MM.1S (cell line): Measurements from ENCODE around the gene CD244.

ENCODE experiments used
- DNase-seq: peaks from one replicate; pipeline ENCODE4 v3.0.0-alpha.2; 2015
- H2AFZ ChIP-seq: fragments of 300-600 bp; sonication (generic); 2 replicates; pipeline ENCODE4 v1.6.0; 2016; ENCODE audit warnings: antibody characterized with exemption, low read length
- H3F3A ChIP-seq: fragments of 300-600 bp; sonication (generic); 2 replicates; pipeline ENCODE4 v1.6.1; 2016; ENCODE audit warnings: mild to moderate bottlenecking, antibody characterized with exemption, low read length, moderate library complexity, mixed read lengths; ENCODE audit not compliant: insufficient read depth
- H3K27ac ChIP-seq: fragments of 300-600 bp; sonication (generic); 2 replicates; pipeline ENCODE4 v1.5.1; 2016; ENCODE audit warnings: mild to moderate bottlenecking, low read length
- H3K27me3 ChIP-seq: fragments of 300-600 bp; sonication (generic); replicated peaks from 2 replicates; pipeline ENCODE4 v1.6.0; 2016; ENCODE audit warnings: low read length; ENCODE audit not compliant: insufficient read depth
- H3K36me3 ChIP-seq: fragments of 300-600 bp; sonication (generic); replicated peaks from 2 replicates; pipeline ENCODE4 v1.6.1; 2016; ENCODE audit warnings: mild to moderate bottlenecking, low read length, mixed read lengths; ENCODE audit not compliant: insufficient read depth
- H3K4me1 ChIP-seq: fragments of 300-600 bp; sonication (generic); 2 replicates; pipeline ENCODE4 v1.6.1; 2016; ENCODE audit warnings: low read length, mixed read lengths
- H3K4me2 ChIP-seq: fragments of 300-600 bp; sonication (generic); 2 replicates; pipeline ENCODE4 v1.6.0; 2016; ENCODE audit warnings: low read depth, low read length
- H3K4me3 ChIP-seq: fragments of 300-600 bp; sonication (generic); 2 replicates; pipeline ENCODE4 v1.5.1; 2016; ENCODE audit warnings: low read length, mixed read lengths
- H3K79me2 ChIP-seq: fragments of 300-600 bp; sonication (generic); 2 replicates; pipeline ENCODE4 v1.6.1; 2016; ENCODE audit warnings: mixed run types, low read length, mixed read lengths
- H3K9ac ChIP-seq: fragments of 300-600 bp; sonication (generic); 2 replicates; pipeline ENCODE4 v1.6.1; 2016; ENCODE audit warnings: low read length, mixed read lengths
- H3K9me2 ChIP-seq: fragments of 300-600 bp; sonication (generic); replicated peaks from 2 replicates; pipeline ENCODE4 v1.6.1; 2016; ENCODE audit warnings: mild to moderate bottlenecking, low read length, mixed read lengths; ENCODE audit not compliant: insufficient read depth
- H3K9me3 ChIP-seq: fragments of 300-600 bp; sonication (generic); replicated peaks from 2 replicates; pipeline ENCODE4 v1.6.1; 2016; ENCODE audit warnings: mild to moderate bottlenecking, low read length, mixed read lengths; ENCODE audit not compliant: insufficient read depth
- H4K20me1 ChIP-seq: fragments of 300-600 bp; sonication (generic); 2 replicates; pipeline ENCODE4 v1.6.1; 2016; ENCODE audit warnings: mild to moderate bottlenecking, low read length, moderate library complexity, mixed read lengths; ENCODE audit not compliant: insufficient read depth
- EZH2 ChIP-seq: fragments of 300-600 bp; sonication (generic); optimal IDR thresholded peaks from 2 replicates; pipeline ENCODE3; 2017; ENCODE audit warnings: low read depth, mild to moderate bottlenecking, antibody characterized with exemption, low read length, mixed read lengths
- EZH2phosphoT487 ChIP-seq: fragments of 300-600 bp; sonication (generic); IDR thresholded peaks from 2 replicates; pipeline ENCODE4 v1.6.1; 2018; ENCODE audit warnings: antibody characterized with exemption, low read length
- TF ChIP-seq, protein P1 (sequence below): fragments of 300-600 bp; sonication (generic); IDR thresholded peaks from 2 replicates; pipeline ENCODE4 v1.5.1; 2016; ENCODE audit warnings: antibody characterized with exemption, low read length, mixed read lengths

The CD244 gene

DNA sequence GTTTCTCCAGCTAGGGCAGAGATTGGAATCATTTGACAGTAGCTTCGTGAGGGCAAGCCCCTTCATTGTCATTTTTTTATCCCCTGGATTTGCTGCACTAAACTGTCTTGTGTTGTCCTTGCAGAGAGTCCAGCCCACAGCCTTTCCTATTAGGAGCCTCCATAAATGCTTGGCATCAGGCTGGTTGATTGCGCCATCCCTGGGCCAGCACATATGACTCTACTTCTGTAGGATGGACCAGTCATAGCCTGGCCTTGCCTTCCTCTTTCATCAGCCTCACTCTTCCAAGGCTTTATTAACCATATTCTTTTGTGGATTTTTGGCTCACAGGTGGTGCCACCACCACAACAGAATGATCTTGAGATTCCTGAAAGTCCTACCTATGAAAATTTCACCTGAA lies 35.3 kb downstream of the CD244 start:
- no peaks in the 10 kb centered on the region for H3K4me1 ChIP-seq
- DNase-seq = no peak
- no peaks in the 10 kb centered on the region for H3K36me3 ChIP-seq
- no peak overlapping the region for H3K4me2 ChIP-seq
- no peak overlapping the region for H3K9ac ChIP-seq
- H3K27ac ChIP-seq = no peak overlapping the region
- H3K4me3 ChIP-seq = no peak overlapping the region
- no peaks in the 10 kb centered on the region for H3K79me2 ChIP-seq
- no peaks in the 10 kb centered on the region for H3K27me3 ChIP-seq
- no peaks in the 10 kb centered on the region for H3K9me3 ChIP-seq
- H3K9me2 ChIP-seq = no peaks in the 10 kb centered on the region
- TF ChIP-seq EZH2 = no peak
- no peak for TF ChIP-seq EZH2phosphoT487
- TF ChIP-seq, protein P1, sequence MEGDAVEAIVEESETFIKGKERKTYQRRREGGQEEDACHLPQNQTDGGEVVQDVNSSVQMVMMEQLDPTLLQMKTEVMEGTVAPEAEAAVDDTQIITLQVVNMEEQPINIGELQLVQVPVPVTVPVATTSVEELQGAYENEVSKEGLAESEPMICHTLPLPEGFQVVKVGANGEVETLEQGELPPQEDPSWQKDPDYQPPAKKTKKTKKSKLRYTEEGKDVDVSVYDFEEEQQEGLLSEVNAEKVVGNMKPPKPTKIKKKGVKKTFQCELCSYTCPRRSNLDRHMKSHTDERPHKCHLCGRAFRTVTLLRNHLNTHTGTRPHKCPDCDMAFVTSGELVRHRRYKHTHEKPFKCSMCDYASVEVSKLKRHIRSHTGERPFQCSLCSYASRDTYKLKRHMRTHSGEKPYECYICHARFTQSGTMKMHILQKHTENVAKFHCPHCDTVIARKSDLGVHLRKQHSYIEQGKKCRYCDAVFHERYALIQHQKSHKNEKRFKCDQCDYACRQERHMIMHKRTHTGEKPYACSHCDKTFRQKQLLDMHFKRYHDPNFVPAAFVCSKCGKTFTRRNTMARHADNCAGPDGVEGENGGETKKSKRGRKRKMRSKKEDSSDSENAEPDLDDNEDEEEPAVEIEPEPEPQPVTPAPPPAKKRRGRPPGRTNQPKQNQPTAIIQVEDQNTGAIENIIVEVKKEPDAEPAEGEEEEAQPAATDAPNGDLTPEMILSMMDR = no peak
- 0 out of 2 replicates have a peak, but pooled peaks cover 2% of the 10 kb centered on the region for H3F3A ChIP-seq
- no peaks in the 10 kb centered on the region for H4K20me1 ChIP-seq
- H2AFZ ChIP-seq = no peak overlapping the region

DNA sequence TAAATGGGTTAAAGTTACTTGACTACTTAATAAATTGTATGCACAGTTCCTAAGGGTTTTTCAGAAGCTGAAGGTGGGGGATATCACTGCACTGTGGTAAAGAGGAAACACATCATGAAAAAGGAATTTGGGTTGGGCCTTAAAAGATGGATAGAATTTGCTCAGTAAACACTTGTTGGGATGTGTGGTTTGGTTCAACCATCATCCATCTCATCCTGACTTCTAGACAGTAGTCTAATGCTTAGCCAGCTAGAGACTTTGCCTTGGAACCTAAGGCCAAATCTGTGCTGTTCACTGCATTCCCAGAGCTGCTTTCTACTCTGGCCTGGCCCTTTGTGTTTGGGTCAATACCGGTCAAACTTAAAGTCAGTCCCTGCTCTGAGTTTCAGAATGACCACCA lies 36.1 kb downstream of the CD244 start:
- Histone ChIP-seq H3K9me3 (no peaks in the 10 kb centered on the region), H3K36me3 (no peaks in the 10 kb centered on the region), H3F3A (0 out of 2 replicates have a peak, but pooled peaks cover 1% of the 10 kb centered on the region), H3K4me2 (no peak overlapping the region), H3K4me3 (no peak overlapping the region), H3K27ac (no peak overlapping the region), H3K9me2 (no peaks in the 10 kb centered on the region), H3K79me2 (no peaks in the 10 kb centered on the region), H3K4me1 (no peaks in the 10 kb centered on the region), H3K27me3 (no peaks in the 10 kb centered on the region), H3K9ac (no peak overlapping the region), H2AFZ (no peak overlapping the region), H4K20me1 (no peaks in the 10 kb centered on the region)
- TF ChIP-seq, protein P1 = no peak
- no peak for DNase-seq

DNA sequence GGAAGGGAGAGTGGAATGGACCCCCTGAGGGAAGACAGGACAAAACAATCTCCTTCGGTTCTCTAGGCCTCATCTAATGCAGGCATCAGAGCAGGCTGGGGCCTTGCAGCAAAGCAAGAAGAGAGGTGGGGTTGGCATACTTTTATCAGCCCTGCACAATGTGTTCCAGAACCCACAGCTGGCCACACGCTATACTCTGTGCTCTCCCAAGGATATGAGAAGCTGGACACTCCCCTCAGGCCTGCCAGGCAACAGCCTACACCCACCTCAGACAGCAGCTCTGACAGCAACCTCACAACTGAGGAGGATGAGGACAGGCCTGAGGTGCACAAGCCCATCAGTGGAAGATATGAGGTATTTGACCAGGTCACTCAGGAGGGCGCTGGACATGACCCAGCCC lies 39.4 kb downstream of the CD244 start:
- H3K36me3 ChIP-seq = no peaks in the 10 kb centered on the region
- H3K9me2 ChIP-seq = no peaks in the 10 kb centered on the region
- H4K20me1 ChIP-seq = no peaks in the 10 kb centered on the region
- H3K4me3 ChIP-seq = no peak overlapping the region
- H3K4me1 ChIP-seq = no peaks in the 10 kb centered on the region
- DNase-seq = no peak
- TF ChIP-seq EZH2phosphoT487 = no peak
- TF ChIP-seq, protein P1 = no peak
- no peak for TF ChIP-seq EZH2
- no peak overlapping the region for H2AFZ ChIP-seq
- H3F3A ChIP-seq = no peaks in the 10 kb centered on the region
- no peaks in the 10 kb centered on the region for H3K9me3 ChIP-seq
- no peak overlapping the region for H3K9ac ChIP-seq
- no peaks in the 10 kb centered on the region for H3K79me2 ChIP-seq
- H3K27me3 ChIP-seq = no peaks in the 10 kb centered on the region
- H3K4me2 ChIP-seq = no peak overlapping the region
- H3K27ac ChIP-seq = no peak overlapping the region

DNA sequence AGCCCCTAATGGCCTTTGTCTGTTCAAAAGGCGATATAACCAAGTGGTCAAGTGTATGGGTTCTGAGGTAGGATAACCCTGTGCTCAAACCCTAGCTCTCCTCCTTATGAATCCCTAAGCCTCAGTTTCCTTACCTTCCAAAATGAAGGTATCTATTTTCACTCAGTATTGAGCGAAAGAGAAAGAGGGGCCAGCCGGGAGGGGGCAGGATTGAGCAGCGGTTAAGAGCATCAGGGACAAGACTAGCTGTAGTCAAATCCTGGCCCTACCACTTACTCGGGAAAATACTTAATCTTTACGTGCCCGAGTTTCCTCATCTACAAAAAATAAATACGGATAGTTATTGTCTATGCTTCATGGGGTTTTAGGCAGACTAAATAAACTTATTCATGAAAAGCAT lies 41.1 kb downstream of the CD244 start:
- Histone ChIP-seq H3K27ac (no peak overlapping the region), H3K4me3 (no peak overlapping the region), H3K79me2 (no peaks in the 10 kb centered on the region), H3K9me2 (no peaks in the 10 kb centered on the region), H3K9me3 (no peaks in the 10 kb centered on the region), H3K9ac (no peak overlapping the region), H3K4me1 (no peaks in the 10 kb centered on the region), H3K36me3 (no peaks in the 10 kb centered on the region; the same call in 1 of the 2 replicates), H3K4me2 (no peak overlapping the region), H3K27me3 (no peaks in the 10 kb centered on the region), H3F3A (no peaks in the 10 kb centered on the region), H4K20me1 (no peaks in the 10 kb centered on the region), H2AFZ (no peak overlapping the region)
- no peak for DNase-seq
- TF ChIP-seq, protein P1 = 0 out of 2 replicates have a peak, but pooled peaks have one; percentile 4
- TF ChIP-seq EZH2 (no peak), EZH2phosphoT487 (no peak)
